Measurements from ENCODE around the gene ENC1. TPM values are rescaled to one million over a fixed set of nuclear protein-coding genes. Genes with fewer than 3 reads are reported as not detected.

ENC1 gene
- total and polyA plus RNA-seq, 10 of the 15 experiments (the other 5 are each of a cell fraction or from before 2014, with no cell fraction given): 8.2 to 55.5 (median 32.1) TPM

GRCh38 chr5:74640954-74641734, 616 bp upstream of the ENC1 start:
- peaks cover 43% of the 10 kb centered on the region for H3K79me2 ChIP-seq (ENCODE audit: control insufficient read depth, insufficient read depth, low read length)
- no peak for DNase-seq (ENCODE audit: low read depth, low spot score)
- H3K36me3 ChIP-seq (ENCODE audit: control insufficient read depth in 2 of 2, insufficient read depth in 2 of 2, low read length in 1 of 2): no peaks in the 10 kb centered on the region; a peak in 1 of 4 replicates
- ChIA-PET POLR2A (interaction anchor here (0.5 to 2.0 kb wide), 6 partner anchors 8 to 739 kb away, joined by 3 to 6 read pairs (median 3); no protein-coding TSS in a partner anchor), RAD21 (ENCODE audit: unreplicated experiment) (interaction anchor here (0.6 to 5.5 kb wide), 31 partner anchors 8 to 742 kb away, joined by 3 to 45 read pairs (median 4); no protein-coding TSS in a partner anchor), SMC1A (ENCODE audit: uncharacterized antibody, unreplicated experiment) (interaction anchor here (0.8 to 8.1 kb wide), 22 partner anchors 10 to 739 kb away, joined by 3 to 71 read pairs (median 6); no protein-coding TSS in a partner anchor), CTCF (interaction anchor here (0.7 to 5.6 kb wide), 41 partner anchors 8 to 978 kb away, joined by 3 to 65 read pairs (median 4); no protein-coding TSS in a partner anchor)
- H3K27ac ChIP-seq (ENCODE audit: control insufficient read depth, insufficient read depth): no peak overlapping the region
- H3K27me3 ChIP-seq (replicated peaks in 1 of 2; ENCODE audit: control insufficient read depth in 2 of 2, insufficient read depth in 2 of 2, low read length in 1 of 2): no peaks in the 10 kb centered on the region; a peak in 1 of 4 replicates
- peak overlapping the region; percentile 69 for H2AFZ ChIP-seq (ENCODE audit: control insufficient read depth, low read depth, low read length)
- under 1% methylated on average over 46 of the region's 47 CpGs for WGBS (ENCODE audit: insufficient coverage, insufficient replicate concordance, low lambda C conversion rate, missing lambda C conversion rate)
- no peaks in the 10 kb centered on the region for H4K20me1 ChIP-seq (ENCODE audit: control insufficient read depth, insufficient read depth)
- no peak for FAIRE-seq
- peak; percentile 44 for ATAC-seq
- intact Hi-C loops (cut with micrococcal nuclease; ENCODE audit: unreplicated experiment): loop anchor here (1.0 to 10.0 kb wide), 5 partner anchors 10 to 606 kb away; no protein-coding TSS in a partner anchor
- no TSS peak for BruUV-seq (replicated peaks)
- H3K4me3 ChIP-seq: peak overlapping the region; percentile 92
- peaks cover 9% of the 10 kb centered on the region for H3K4me1 ChIP-seq (ENCODE audit: control insufficient read depth, insufficient read depth, low read length)
- H3K9ac ChIP-seq (ENCODE audit: control insufficient read depth, insufficient read depth, low read length): peak overlapping the region; percentile 24
- peak overlapping the region; percentile 87 for H3K4me2 ChIP-seq (ENCODE audit: control insufficient read depth, insufficient read depth)
- no peaks in the 10 kb centered on the region for H3K9me3 ChIP-seq (replicated peaks; ENCODE audit: control insufficient read depth, insufficient read depth, low read length)
- in situ Hi-C loops (cut with MboI): no loop called here
- TF ChIP-seq DPF2 (IDR thresholded peaks at IDR 0.05) (no peak), SMAD1 (IDR thresholded peaks at IDR 0.05; ENCODE audit: low read depth, partially characterized antibody) (peak; percentile 78), REST (IDR thresholded peaks at IDR 0.05; ENCODE audit: low read depth, low read length) (no peak), SRF (IDR thresholded peaks at IDR 0.05; ENCODE audit: low read depth in 2 of 2, low read length in 2 of 2) (0 out of 4 replicates have a peak, but pooled peaks of 1 of the 2 experiments have one; percentile 2), SPI1 (IDR thresholded peaks at IDR 0.05; ENCODE audit: borderline replicate concordance, insufficient read depth, low read depth, low read length) (no peak), USF2 (IDR thresholded peaks at IDR 0.05; ENCODE audit: borderline replicate concordance, low read depth, low read length) (peak; percentile 30), MXI1 (IDR thresholded peaks at IDR 0.05; ENCODE audit: low read depth, low read length) (peak; percentile 37; the same call in 1 of the 2 replicates), BCL3 (IDR thresholded peaks at IDR 0.05; ENCODE audit: borderline replicate concordance, insufficient read depth, low read depth, low read length, poor library complexity, severe bottlenecking) (no peak), CBX5 (IDR thresholded peaks at IDR 0.05; ENCODE audit: low read depth) (no peak)
- TF ChIP-seq, protein P1, sequence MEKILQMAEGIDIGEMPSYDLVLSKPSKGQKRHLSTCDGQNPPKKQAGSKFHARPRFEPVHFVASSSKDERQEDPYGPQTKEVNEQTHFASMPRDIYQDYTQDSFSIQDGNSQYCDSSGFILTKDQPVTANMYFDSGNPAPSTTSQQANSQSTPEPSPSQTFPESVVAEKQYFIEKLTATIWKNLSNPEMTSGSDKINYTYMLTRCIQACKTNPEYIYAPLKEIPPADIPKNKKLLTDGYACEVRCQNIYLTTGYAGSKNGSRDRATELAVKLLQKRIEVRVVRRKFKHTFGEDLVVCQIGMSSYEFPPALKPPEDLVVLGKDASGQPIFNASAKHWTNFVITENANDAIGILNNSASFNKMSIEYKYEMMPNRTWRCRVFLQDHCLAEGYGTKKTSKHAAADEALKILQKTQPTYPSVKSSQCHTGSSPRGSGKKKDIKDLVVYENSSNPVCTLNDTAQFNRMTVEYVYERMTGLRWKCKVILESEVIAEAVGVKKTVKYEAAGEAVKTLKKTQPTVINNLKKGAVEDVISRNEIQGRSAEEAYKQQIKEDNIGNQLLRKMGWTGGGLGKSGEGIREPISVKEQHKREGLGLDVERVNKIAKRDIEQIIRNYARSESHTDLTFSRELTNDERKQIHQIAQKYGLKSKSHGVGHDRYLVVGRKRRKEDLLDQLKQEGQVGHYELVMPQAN (conservative IDR thresholded peaks at IDR 0.05): peak; percentile 28; the same call in 1 of the 2 replicates
- TF ChIP-seq, protein P2, sequence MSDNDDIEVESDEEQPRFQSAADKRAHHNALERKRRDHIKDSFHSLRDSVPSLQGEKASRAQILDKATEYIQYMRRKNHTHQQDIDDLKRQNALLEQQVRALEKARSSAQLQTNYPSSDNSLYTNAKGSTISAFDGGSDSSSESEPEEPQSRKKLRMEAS (IDR thresholded peaks at IDR 0.05; ENCODE audit: low read depth, low read length): peak; percentile 70

Data from GM12878 (cell line).